Measurements from ENCODE around the gene PCDHA10. TPM values are rescaled to one million over a fixed set of nuclear protein-coding genes. Genes with fewer than 3 reads are reported as not detected.
"Not testable (repeated sequence)": the region's sequence is repeated elsewhere in the genome, so short reads cannot be mapped to it uniquely, and the experiment has no call there.

Gene PCDHA10
- total RNA-seq, 3 donors from 2014 or later (not counting 1 experiment from before 2014, with no cell fraction given), result not detected

- TF ChIP-seq, protein P1, sequence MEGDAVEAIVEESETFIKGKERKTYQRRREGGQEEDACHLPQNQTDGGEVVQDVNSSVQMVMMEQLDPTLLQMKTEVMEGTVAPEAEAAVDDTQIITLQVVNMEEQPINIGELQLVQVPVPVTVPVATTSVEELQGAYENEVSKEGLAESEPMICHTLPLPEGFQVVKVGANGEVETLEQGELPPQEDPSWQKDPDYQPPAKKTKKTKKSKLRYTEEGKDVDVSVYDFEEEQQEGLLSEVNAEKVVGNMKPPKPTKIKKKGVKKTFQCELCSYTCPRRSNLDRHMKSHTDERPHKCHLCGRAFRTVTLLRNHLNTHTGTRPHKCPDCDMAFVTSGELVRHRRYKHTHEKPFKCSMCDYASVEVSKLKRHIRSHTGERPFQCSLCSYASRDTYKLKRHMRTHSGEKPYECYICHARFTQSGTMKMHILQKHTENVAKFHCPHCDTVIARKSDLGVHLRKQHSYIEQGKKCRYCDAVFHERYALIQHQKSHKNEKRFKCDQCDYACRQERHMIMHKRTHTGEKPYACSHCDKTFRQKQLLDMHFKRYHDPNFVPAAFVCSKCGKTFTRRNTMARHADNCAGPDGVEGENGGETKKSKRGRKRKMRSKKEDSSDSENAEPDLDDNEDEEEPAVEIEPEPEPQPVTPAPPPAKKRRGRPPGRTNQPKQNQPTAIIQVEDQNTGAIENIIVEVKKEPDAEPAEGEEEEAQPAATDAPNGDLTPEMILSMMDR (IDR thresholded peaks at IDR 0.05), result no peak
- Mint-ChIP-seq H3K4me3 (no peak within 1 kb of the TSS), H3K27ac (no peak within 1 kb of the TSS), H3K27me3 (ENCODE audit: low read depth in 2 of 2) (peaks cover 11 to 12% of the 10 kb centered on the region in 2 donors), H3K36me3 (peaks cover 8% of the 10 kb centered on the region), H3K4me1 (no peaks in the 10 kb centered on the region), H3K9me3 (peaks cover 8 to 15% of the 10 kb centered on the region in 2 donors)
- DNase-seq (no peak), ATAC-seq (no peak)
- 22% methylated on average over 7 of the region's 8 CpGs for WGBS (ENCODE audit: insufficient coverage)
- H3K9me3 ChIP-seq (ENCODE audit: control insufficient read depth, insufficient read depth, low read length), result peaks cover 10% of the 10 kb centered on the region
- H3K27me3 ChIP-seq (ENCODE audit: control insufficient read depth, insufficient read depth, low read length), result peaks cover 11% of the 10 kb centered on the region
- intact Hi-C loops (cut with micrococcal nuclease), result no loop called here
- no peaks in the 10 kb centered on the region for H3K36me3 ChIP-seq (ENCODE audit: control insufficient read depth, insufficient read depth, low read length)
- H3K27ac ChIP-seq (ENCODE audit: low read length), result no peak within 1 kb of the TSS
- H3K4me1 ChIP-seq (ENCODE audit: control insufficient read depth, insufficient read depth, low read length), result no peaks in the 10 kb centered on the region
- no peak within 1 kb of the TSS for H3K4me3 ChIP-seq (ENCODE audit: low read length)
Observed at GRCh38 chr5:140833993-140834392, 21.7 kb upstream of the PCDHA10 start, which contains the start of gene PCDHA7. PCDHA7 (plus strand) TSS chr5:140834269; CDS start chr5:140834384, 115 bp downstream.

DNA sequence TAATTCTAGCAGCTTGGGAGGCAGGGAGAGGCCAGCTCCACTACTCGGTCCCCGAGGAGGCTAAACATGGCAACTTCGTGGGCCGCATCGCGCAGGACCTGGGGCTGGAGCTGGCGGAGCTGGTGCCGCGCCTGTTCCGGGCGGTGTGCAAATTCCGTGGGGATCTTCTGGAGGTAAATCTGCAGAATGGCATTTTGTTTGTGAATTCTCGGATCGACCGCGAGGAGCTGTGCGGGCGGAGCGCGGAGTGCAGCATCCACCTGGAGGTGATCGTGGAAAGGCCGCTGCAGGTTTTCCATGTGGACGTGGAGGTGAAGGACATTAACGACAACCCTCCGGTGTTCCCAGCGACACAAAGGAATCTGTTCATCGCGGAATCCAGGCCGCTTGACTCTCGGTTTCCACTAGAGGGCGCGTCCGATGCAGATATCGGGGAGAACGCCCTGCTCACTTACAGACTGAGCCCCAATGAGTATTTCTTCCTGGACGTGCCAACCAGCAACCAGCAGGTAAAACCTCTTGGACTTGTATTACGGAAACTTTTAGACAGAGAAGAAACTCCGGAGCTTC is 21.2 kb upstream of the PCDHA10 start:
- intact Hi-C loops (cut with micrococcal nuclease); H3K4me3 Mint-ChIP-seq; H3K4me1 ChIP-seq (ENCODE audit: control insufficient read depth, insufficient read depth, low read length); H3K4me1 Mint-ChIP-seq; H3K4me3 ChIP-seq (ENCODE audit: low read length); H3K36me3 ChIP-seq (ENCODE audit: control insufficient read depth, insufficient read depth, low read length); H3K9me3 ChIP-seq (ENCODE audit: control insufficient read depth, insufficient read depth, low read length); H3K27ac Mint-ChIP-seq; ATAC-seq; H3K36me3 Mint-ChIP-seq; DNase-seq; H3K27ac ChIP-seq (ENCODE audit: low read length): not testable (repeated sequence)
- peaks cover 11 to 12% of the 10 kb centered on the region in 2 donors for H3K27me3 Mint-ChIP-seq (ENCODE audit: low read depth in 2 of 2)
- peaks cover 8 to 15% of the 10 kb centered on the region in 2 donors for H3K9me3 Mint-ChIP-seq
- 37% methylated on average over 27 of the region's 38 CpGs for WGBS (ENCODE audit: insufficient coverage)
- peaks cover 11% of the 10 kb centered on the region for H3K27me3 ChIP-seq (ENCODE audit: control insufficient read depth, insufficient read depth, low read length)

DNA sequence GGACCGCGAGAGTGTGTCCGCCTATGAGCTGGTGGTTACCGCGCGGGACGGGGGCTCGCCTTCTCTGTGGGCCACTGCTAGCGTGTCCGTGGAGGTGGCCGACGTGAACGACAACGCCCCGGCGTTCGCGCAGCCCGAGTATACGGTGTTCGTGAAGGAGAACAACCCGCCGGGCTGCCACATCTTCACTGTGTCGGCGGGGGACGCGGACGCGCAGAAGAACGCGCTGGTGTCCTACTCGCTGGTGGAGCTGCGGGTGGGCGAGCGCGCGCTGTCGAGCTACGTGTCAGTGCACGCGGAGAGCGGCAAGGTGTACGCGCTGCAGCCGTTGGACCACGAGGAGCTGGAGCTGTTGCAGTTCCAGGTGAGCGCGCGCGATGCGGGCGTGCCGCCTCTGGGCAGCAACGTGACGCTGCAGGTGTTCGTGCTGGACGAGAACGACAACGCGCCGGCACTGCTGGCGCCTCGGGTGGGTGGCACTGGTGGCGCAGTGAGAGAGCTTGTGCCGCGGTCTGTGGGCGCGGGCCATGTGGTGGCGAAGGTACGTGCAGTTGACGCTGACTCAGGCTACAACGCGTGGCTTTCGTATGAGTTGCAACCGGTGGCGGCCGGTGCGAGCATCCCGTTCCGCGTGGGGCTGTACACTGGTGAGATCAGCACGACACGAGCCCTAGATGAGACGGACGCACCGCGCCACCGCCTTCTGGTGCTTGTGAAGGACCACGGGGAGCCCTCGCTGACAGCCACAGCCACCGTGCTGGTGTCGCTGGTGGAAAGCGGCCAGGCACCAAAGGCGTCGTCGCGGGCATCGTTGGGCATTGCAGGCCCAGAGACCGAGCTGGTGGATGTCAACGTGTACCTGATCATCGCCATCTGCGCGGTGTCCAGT is 19.8 kb upstream of the PCDHA10 start:
- Histone ChIP-seq H3K27me3 (ENCODE audit: control insufficient read depth, insufficient read depth, low read length) (peaks cover 12% of the 10 kb centered on the region), H3K27ac (ENCODE audit: low read length) (no peak overlapping the region), H3K9me3 (ENCODE audit: control insufficient read depth, insufficient read depth, low read length) (peaks cover 5% of the 10 kb centered on the region), H3K4me3 (ENCODE audit: low read length) (no peak overlapping the region), H3K36me3 (ENCODE audit: control insufficient read depth, insufficient read depth, low read length) (no peaks in the 10 kb centered on the region), H3K4me1 (ENCODE audit: control insufficient read depth, insufficient read depth, low read length) (no peaks in the 10 kb centered on the region)
- 56% methylated on average over 103 of the region's 103 CpGs for WGBS (ENCODE audit: insufficient coverage)
- TF ChIP-seq, protein P1 (IDR thresholded peaks at IDR 0.05), result no peak
- H3K4me1 Mint-ChIP-seq, result no peaks in the 10 kb centered on the region
- peaks cover 8% of the 10 kb centered on the region for H3K36me3 Mint-ChIP-seq
- DNase-seq (no peak), ATAC-seq (no peak)
- no peak overlapping the region for H3K27ac Mint-ChIP-seq
- H3K27me3 Mint-ChIP-seq (ENCODE audit: low read depth in 2 of 2), result peaks cover 11 to 18% of the 10 kb centered on the region in 2 donors
- H3K4me3 Mint-ChIP-seq, result no peak overlapping the region
- intact Hi-C loops (cut with micrococcal nuclease), result no loop called here
- H3K9me3 Mint-ChIP-seq, result peaks cover 9 to 15% of the 10 kb centered on the region in 2 donors
